ENCODE data around the gene PER1.

PER1 gene

GRCh38 chr17:8153525-8153956 lies 1.3 kb upstream of the PER1 start:
- peak; percentile 46 for DNase-seq

- DNase-seq, result no peak
These were observed 837 bp upstream of the PER1 start for GRCh38 chr17:8153031-8153451.

- no peak for DNase-seq
These were observed 528 bp downstream of the PER1 start for GRCh38 chr17:8151641-8152111.

GRCh38 chr17:8151120-8151640 lies 1.0 kb downstream of the PER1 start:
- DNase-seq, result peak; percentile 84

- no peak for DNase-seq
These were observed 1.7 kb downstream of the PER1 start for GRCh38 chr17:8150194-8151119.

GRCh38 chr17:8149419-8150193 lies 2.6 kb downstream of the PER1 start:
- no peak for DNase-seq

- no peak for DNase-seq
These were observed 3.6 kb downstream of the PER1 start for GRCh38 chr17:8148560-8148959.

GRCh38 chr17:8147805-8148404 lies 4.3 kb downstream of the PER1 start:
- DNase-seq, result no peak

- no peak for DNase-seq
These were observed 4.9 kb downstream of the PER1 start for GRCh38 chr17:8147141-8147804.

- DNase-seq, result no peak
These were observed 5.6 kb downstream of the PER1 start for GRCh38 chr17:8146381-8147140.

- DNase-seq, result no peak
These were observed 6.4 kb downstream of the PER1 start for GRCh38 chr17:8145811-8146210.

- no peak for DNase-seq
These were observed 7.6 kb downstream of the PER1 start for GRCh38 chr17:8144401-8145231.

GRCh38 chr17:8143581-8144400 lies 8.4 kb downstream of the PER1 start:
- DNase-seq, result no peak

GRCh38 chr17:8142887-8143580 lies 9.2 kb downstream of the PER1 start:
- no peak for DNase-seq

GRCh38 chr17:8142158-8142886 lies 9.9 kb downstream of the PER1 start:
- no peak for DNase-seq

GRCh38 chr17:8141741-8142140 lies 10.5 kb downstream of the PER1 start:
- no peak for DNase-seq

GRCh38 chr17:8141045-8141444 lies 11.2 kb downstream of the PER1 start:
- DNase-seq, result no peak
